Measurements from ENCODE around the gene BEST1.

GRCh38 chr11:61959678-61960077 is 9.5 kb downstream of the BEST1 start:
- TF ChIP-seq, protein P1, sequence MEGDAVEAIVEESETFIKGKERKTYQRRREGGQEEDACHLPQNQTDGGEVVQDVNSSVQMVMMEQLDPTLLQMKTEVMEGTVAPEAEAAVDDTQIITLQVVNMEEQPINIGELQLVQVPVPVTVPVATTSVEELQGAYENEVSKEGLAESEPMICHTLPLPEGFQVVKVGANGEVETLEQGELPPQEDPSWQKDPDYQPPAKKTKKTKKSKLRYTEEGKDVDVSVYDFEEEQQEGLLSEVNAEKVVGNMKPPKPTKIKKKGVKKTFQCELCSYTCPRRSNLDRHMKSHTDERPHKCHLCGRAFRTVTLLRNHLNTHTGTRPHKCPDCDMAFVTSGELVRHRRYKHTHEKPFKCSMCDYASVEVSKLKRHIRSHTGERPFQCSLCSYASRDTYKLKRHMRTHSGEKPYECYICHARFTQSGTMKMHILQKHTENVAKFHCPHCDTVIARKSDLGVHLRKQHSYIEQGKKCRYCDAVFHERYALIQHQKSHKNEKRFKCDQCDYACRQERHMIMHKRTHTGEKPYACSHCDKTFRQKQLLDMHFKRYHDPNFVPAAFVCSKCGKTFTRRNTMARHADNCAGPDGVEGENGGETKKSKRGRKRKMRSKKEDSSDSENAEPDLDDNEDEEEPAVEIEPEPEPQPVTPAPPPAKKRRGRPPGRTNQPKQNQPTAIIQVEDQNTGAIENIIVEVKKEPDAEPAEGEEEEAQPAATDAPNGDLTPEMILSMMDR (conservative IDR thresholded peaks at IDR 0.05 in 1 of 2, IDR thresholded peaks at IDR 0.05 in 1 of 2; ENCODE audit: low read depth in 1 of 2, low read length in 2 of 2), result no peak
- no peak for TF ChIP-seq EZH2 (IDR thresholded peaks at IDR 0.05; ENCODE audit: low read length, missing control alignments)
